Activated naive CD8-positive, alpha-beta T cell treated with anti-CD3 and anti-CD28 coated beads for 36 hours (primary cell): Measurements from ENCODE around the gene PEX14. TPM values are rescaled to one million over a fixed set of nuclear protein-coding genes. Genes with fewer than 3 reads are reported as not detected.

Experiments used
- DNase-seq: peaks from one replicate; pipeline ENCODE4 v3.0.0; 2021
- H3K27ac Mint-ChIP-seq: one replicate; pipeline ENCODE4 v1.8.0; 2022; ENCODE audit warnings: mild to moderate bottlenecking, moderate library complexity, mixed read lengths
- H3K27me3 Mint-ChIP-seq: one replicate; pipeline ENCODE4 v1.8.0; 2022; ENCODE audit warnings: mild to moderate bottlenecking, mixed read lengths
- H3K36me3 Mint-ChIP-seq: one replicate; pipeline ENCODE4 v1.8.0; 2021; ENCODE audit warnings: mild to moderate bottlenecking, mixed read lengths
- H3K4me1 Mint-ChIP-seq: one replicate; pipeline ENCODE4 v1.8.0; 2021; ENCODE audit warnings: mixed read lengths
- H3K4me3 Mint-ChIP-seq: one replicate; pipeline ENCODE4 v1.8.0; 2022; ENCODE audit warnings: mild to moderate bottlenecking, moderate library complexity, mixed read lengths
- H3K9me3 Mint-ChIP-seq: one replicate; pipeline ENCODE4 v1.8.0; 2022; ENCODE audit warnings: mixed read lengths
- total RNA-seq, 2 experiments: library from RNA; stranded (reverse); gene quantifications; one replicate each; pipeline ENCODE4 v1.2.3, GENCODE V29; 2021

PEX14 gene
- total RNA-seq, 2 experiments from 2014 or later = 19.1 to 19.6 TPM

DNA sequence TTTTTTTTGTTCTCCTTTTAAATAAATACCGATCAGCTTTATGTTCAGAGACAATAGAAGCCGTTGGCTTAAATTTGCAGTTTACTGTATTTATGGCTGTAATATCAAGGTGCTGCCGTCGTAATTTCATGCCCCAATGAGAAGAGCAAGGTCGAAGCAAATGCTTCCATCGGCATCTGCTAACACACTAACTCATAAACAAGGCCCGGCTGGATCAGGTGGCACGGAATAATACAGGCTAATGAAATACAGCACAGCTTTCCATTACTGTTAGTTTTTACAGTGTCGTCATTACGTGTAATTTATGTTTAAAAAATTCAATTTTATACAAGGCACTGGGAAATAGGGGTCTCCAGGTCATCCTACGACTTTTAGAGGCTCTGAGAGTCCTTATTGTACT lies 119.0 kb downstream of the PEX14 start:
- no peaks in the 10 kb centered on the region for H3K27me3 Mint-ChIP-seq
- H3K9me3 Mint-ChIP-seq = no peaks in the 10 kb centered on the region
- H3K36me3 Mint-ChIP-seq = no peaks in the 10 kb centered on the region
- no peak overlapping the region for H3K4me3 Mint-ChIP-seq
- H3K4me1 Mint-ChIP-seq = peaks cover 2% of the 10 kb centered on the region
- no peak for DNase-seq
- H3K27ac Mint-ChIP-seq = no peak overlapping the region

DNA sequence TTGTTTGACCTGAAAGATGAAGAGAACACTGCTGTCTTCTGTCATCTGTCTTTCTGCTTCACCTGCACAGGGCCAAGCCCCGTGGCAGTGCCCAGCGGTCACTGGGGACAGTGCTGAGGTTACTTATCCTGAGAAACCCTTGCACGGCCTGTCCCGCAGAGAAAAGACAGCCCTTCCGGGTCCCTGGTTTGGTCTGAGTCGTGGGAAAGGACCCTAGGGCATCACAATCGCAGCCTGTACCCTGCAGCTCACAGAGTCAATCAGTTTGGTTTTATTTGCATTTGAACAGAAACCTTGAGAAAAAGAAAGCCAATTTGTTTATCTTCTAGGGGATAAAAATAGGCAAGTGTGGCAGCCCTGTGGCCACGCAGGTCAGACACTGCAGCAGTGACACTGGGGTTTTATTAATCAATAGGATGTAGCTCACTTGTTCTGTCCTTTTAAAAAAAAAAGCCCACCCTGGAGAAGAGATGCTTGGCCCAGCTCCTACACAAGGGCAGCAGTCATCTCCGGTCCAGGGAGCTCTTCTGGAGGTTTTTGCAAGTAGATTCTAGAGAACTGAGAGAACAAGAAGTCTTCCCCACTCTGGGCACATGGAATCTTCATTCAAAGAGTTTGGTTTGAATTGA lies 120.0 kb downstream of the PEX14 start:
- Mint-ChIP-seq H3K9me3 (no peaks in the 10 kb centered on the region), H3K27me3 (no peaks in the 10 kb centered on the region), H3K4me1 (peaks cover 2% of the 10 kb centered on the region), H3K4me3 (no peak overlapping the region), H3K36me3 (no peaks in the 10 kb centered on the region), H3K27ac (no peak overlapping the region)
- no peak for DNase-seq

GRCh38 chr1:10596780-10597179 lies 122.0 kb downstream of the PEX14 start:
- no peaks in the 10 kb centered on the region for H3K27me3 Mint-ChIP-seq
- H3K4me1 Mint-ChIP-seq = no peaks in the 10 kb centered on the region
- DNase-seq = no peak
- no peaks in the 10 kb centered on the region for H3K9me3 Mint-ChIP-seq
- H3K36me3 Mint-ChIP-seq = no peaks in the 10 kb centered on the region
- H3K4me3 Mint-ChIP-seq = no peak overlapping the region
- H3K27ac Mint-ChIP-seq = no peak overlapping the region

DNA sequence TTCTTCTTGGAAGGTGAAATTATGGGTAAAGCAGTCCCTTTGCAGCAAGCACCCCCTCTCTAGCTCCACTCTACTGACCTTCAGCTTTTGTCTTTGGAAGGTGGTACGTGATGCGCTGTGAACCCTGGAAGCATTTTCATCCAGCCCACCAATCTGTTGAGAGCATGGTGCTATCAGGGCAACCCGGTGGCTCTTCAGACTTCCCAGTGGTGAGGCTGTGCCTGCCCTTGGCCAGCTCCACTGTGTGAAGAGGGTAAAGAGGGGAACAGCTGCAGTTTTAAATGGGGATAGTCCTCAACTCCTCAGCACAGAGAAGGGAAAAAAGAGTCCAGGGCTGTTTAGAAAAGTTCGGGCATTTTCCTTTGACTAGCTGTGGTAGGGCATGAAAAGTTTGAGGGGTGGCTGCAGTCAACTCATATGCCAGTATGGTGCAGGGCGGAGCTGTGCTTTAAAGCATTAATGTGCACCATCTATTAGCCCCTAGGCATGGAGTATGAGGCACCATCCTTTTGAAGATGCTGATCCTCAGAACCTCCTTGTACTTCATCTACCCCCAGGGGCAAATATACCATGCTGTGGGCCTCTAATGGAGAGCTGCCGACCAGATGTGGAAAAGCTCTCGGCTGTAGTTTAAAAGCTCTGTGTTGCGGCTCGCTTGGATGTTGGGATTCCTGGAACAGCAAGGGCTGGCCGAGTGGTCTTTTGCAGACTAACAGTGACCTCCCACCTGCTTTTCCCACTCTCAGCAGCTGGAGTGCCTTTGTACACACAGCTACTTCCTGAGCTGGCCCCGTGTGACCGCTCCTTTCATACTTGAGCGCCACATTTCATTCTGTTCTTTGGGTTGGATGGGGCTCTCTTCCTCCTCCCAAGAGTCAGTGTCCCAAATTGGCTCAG lies 123.0 kb downstream of the PEX14 start:
- Mint-ChIP-seq H3K4me3 (no peak overlapping the region), H3K36me3 (no peaks in the 10 kb centered on the region), H3K4me1 (no peaks in the 10 kb centered on the region), H3K27ac (no peak overlapping the region), H3K27me3 (no peaks in the 10 kb centered on the region), H3K9me3 (no peaks in the 10 kb centered on the region)
- no peak for DNase-seq

- H3K27me3 Mint-ChIP-seq = no peaks in the 10 kb centered on the region
- no peak for DNase-seq
Measured at GRCh38 chr1:10598389-10598702, 123.6 kb downstream of the PEX14 start.

DNA sequence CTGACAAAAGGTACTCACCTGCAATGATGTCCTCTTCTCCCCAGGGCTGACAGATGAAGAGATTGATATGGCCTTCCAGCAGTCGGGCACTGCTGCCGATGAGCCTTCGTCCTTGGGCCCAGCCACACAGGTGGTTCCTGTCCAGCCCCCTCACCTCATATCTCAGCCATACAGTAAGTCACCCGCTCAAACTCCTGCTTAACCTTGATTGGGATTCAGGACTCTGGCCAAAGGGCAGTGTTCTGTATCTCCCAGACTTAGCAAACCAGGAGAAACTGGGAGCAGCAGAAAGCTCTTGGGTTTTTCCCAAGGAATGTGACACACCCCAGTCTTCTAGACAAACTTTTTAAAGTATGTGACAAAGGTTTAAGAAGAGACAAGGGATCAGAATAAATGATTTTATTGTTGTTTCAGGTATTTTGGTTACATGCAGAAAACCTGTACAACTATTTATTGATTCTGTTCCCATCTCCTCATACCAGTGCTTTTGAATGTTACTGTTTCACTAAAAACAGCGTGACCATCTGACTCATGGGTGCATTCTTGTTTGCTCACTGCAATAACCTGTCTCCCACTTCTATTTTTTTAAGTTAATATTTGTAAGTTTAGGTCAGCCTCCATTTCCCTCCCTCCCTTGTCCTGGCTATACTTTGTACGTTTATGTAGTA lies 124.6 kb downstream of the PEX14 start:
- DNase-seq = no peak
- no peaks in the 10 kb centered on the region for H3K4me1 Mint-ChIP-seq

More at GRCh38 chr1:10598389-10598702, 123.6 kb downstream of the PEX14 start:
- no peak overlapping the region for H3K27ac Mint-ChIP-seq
- H3K36me3 Mint-ChIP-seq = no peaks in the 10 kb centered on the region
- H3K4me3 Mint-ChIP-seq = no peak overlapping the region
- H3K4me1 Mint-ChIP-seq = no peaks in the 10 kb centered on the region
- no peaks in the 10 kb centered on the region for H3K9me3 Mint-ChIP-seq

GRCh38 chr1:10601342-10602070 lies 126.8 kb downstream of the PEX14 start:
- Mint-ChIP-seq H3K27ac (no peak overlapping the region), H3K9me3 (no peaks in the 10 kb centered on the region), H3K4me1 (no peaks in the 10 kb centered on the region), H3K4me3 (no peak overlapping the region), H3K36me3 (no peaks in the 10 kb centered on the region), H3K27me3 (no peaks in the 10 kb centered on the region)
- no peak for DNase-seq

More for the DNA sequence above, 124.6 kb downstream of the PEX14 start:
- H3K27ac Mint-ChIP-seq = no peak overlapping the region
- H3K36me3 Mint-ChIP-seq = no peaks in the 10 kb centered on the region
- no peaks in the 10 kb centered on the region for H3K27me3 Mint-ChIP-seq
- H3K4me3 Mint-ChIP-seq = no peak overlapping the region
- no peaks in the 10 kb centered on the region for H3K9me3 Mint-ChIP-seq

GRCh38 chr1:10602936-10603335 lies 128.2 kb downstream of the PEX14 start:
- H3K9me3 Mint-ChIP-seq = no peaks in the 10 kb centered on the region
- no peaks in the 10 kb centered on the region for H3K36me3 Mint-ChIP-seq
- no peak overlapping the region for H3K27ac Mint-ChIP-seq

GRCh38 chr1:10604966-10605365 lies 130.2 kb downstream of the PEX14 start:
- Mint-ChIP-seq H3K27ac (no peak overlapping the region), H3K4me3 (no peak overlapping the region), H3K27me3 (no peaks in the 10 kb centered on the region), H3K36me3 (no peaks in the 10 kb centered on the region), H3K9me3 (no peaks in the 10 kb centered on the region), H3K4me1 (no peaks in the 10 kb centered on the region)
- no peak for DNase-seq

More at GRCh38 chr1:10602936-10603335, 128.2 kb downstream of the PEX14 start:
- Mint-ChIP-seq H3K4me3 (no peak overlapping the region), H3K4me1 (no peaks in the 10 kb centered on the region), H3K27me3 (no peaks in the 10 kb centered on the region)
- DNase-seq = no peak

- H3K27ac Mint-ChIP-seq = no peak overlapping the region
- H3K4me1 Mint-ChIP-seq = peaks cover 2% of the 10 kb centered on the region
- H3K4me3 Mint-ChIP-seq = no peak overlapping the region
- H3K9me3 Mint-ChIP-seq = no peaks in the 10 kb centered on the region
- H3K36me3 Mint-ChIP-seq = no peaks in the 10 kb centered on the region
- H3K27me3 Mint-ChIP-seq = no peaks in the 10 kb centered on the region
- DNase-seq = no peak
Measured at GRCh38 chr1:10606064-10606463, 131.3 kb downstream of the PEX14 start.

DNA sequence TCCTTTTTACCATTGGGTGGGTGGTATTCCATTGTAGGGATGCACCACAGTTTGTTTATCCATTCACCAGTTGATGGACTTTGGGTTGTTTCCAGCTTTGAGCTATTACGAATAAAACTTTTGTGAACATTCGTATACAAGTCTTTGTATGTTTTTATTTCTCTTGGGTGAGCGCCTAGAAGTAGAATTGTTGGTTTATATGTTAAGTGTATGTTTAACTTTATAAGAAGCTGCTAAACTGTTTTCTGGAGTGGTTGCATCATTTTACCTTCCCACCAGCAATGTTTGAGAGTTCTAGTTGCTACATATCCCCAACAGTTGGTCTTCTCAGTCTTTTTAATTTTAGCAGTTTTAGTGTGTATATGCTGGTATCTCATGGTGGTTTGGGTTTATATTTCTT lies 132.5 kb downstream of the PEX14 start:
- DNase-seq = no peak
- H3K4me3 Mint-ChIP-seq = no peak overlapping the region
- no peaks in the 10 kb centered on the region for H3K9me3 Mint-ChIP-seq
- no peaks in the 10 kb centered on the region for H3K36me3 Mint-ChIP-seq
- no peaks in the 10 kb centered on the region for H3K27me3 Mint-ChIP-seq
- no peak overlapping the region for H3K27ac Mint-ChIP-seq
- H3K4me1 Mint-ChIP-seq = peaks cover 2% of the 10 kb centered on the region

DNA sequence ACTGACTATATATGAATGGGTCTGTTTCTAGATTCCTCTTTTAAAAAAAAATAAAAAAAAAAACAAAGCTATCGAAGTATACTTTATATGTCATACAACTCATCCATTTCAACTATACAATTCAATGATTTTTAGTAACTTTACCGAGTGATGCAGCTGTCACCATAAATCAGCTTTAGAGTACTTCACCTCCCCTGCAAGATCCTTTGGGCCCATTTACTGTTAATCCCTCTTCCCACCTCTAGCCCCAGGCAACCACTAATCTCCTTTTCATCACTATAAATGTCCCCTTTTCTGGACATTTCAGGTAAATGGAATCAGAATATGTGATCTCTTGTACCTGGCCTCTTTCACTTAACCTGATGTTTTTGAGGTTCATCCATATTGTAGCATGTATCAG lies 133.9 kb downstream of the PEX14 start:
- no peak overlapping the region for H3K4me3 Mint-ChIP-seq
- no peaks in the 10 kb centered on the region for H3K9me3 Mint-ChIP-seq
- peaks cover 3% of the 10 kb centered on the region for H3K4me1 Mint-ChIP-seq
- no peak overlapping the region for H3K27ac Mint-ChIP-seq
- no peak for DNase-seq
- H3K36me3 Mint-ChIP-seq = no peaks in the 10 kb centered on the region
- H3K27me3 Mint-ChIP-seq = no peaks in the 10 kb centered on the region

DNA sequence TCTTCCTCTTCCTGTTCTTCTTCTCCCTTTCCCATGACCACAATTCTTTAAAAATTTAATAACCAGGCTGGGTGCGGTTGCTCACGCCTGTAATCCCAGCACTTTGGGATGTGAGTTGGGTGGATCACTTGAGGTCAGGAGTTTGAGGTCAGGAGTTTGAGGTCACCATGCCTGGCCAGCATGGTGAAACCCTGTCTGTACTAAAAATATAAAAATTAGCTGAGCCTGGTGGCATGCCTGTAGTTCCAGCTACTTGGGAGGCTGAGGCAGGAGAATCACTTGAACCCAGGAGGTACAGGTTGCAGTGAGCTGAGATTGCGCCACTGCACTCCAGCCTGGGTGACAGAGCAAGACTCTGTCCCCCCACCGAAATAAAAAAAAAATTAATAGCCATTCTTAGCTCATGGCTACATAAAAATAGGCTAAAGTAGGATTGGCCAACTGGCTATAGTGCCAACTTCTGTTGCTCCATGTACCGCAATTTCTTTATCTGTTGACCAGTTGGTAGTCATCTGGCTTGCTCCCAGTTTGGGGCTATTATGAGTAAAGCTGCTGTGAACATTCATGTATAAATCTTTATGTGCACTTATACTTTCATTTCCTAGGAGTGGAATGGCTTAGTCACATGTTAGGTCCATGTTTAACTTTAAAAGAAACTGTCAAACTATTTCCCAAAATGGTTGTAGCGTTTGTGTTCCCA lies 136.3 kb downstream of the PEX14 start:
- Mint-ChIP-seq H3K36me3 (no peaks in the 10 kb centered on the region), H3K9me3 (no peaks in the 10 kb centered on the region), H3K4me3 (no peak overlapping the region), H3K4me1 (peaks cover 3% of the 10 kb centered on the region), H3K27me3 (no peaks in the 10 kb centered on the region), H3K27ac (no peak overlapping the region)
- DNase-seq = no peak

DNA sequence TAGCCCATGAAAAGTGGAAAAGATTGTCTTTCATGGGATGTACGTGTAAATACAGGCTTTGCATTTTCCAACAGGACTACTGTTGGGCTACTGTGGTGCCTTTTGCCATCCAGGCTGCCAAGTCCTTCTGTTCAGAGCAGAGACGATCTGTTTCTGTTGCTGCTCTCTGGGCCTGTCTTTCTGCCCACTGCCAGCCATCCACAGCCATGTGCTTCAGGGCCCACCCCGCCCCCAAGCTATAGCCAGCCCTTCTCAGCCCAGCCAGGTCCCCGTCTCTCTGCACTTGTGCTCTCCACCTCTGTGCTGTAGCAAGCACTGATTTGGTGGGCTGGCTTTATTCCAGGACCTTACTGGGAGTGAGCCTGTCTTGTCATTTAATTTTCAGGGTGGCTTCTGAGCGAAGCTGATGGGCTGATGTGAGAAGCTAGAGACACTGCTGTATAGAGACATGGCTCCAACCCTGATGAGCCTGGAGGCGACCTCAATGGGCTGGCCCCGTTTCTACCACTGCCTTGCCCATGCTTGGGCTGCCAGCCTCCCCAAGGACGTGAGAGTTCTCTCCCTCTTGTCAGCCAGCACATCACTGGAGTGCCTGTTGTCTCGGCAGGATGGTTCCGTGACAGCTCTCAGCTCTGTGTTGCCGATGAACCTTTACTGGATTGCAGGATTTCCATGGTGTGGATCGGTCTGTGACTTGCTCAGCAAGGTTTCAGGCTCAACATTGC lies 137.8 kb downstream of the PEX14 start:
- Mint-ChIP-seq H3K27me3 (no peaks in the 10 kb centered on the region), H3K9me3 (no peaks in the 10 kb centered on the region), H3K4me1 (peaks cover 3% of the 10 kb centered on the region), H3K4me3 (no peak overlapping the region), H3K27ac (no peak overlapping the region), H3K36me3 (no peaks in the 10 kb centered on the region)
- no peak for DNase-seq
